ENCODE data around the gene TSHZ2. TPM values are rescaled to one million over a fixed set of nuclear protein-coding genes. Genes with fewer than 3 reads are reported as not detected.

The TSHZ2 gene
- total and polyA plus RNA-seq, 2 donors (not counting 3 experiments of a cell fraction or from before 2014, with no cell fraction given) = not detected

DNA sequence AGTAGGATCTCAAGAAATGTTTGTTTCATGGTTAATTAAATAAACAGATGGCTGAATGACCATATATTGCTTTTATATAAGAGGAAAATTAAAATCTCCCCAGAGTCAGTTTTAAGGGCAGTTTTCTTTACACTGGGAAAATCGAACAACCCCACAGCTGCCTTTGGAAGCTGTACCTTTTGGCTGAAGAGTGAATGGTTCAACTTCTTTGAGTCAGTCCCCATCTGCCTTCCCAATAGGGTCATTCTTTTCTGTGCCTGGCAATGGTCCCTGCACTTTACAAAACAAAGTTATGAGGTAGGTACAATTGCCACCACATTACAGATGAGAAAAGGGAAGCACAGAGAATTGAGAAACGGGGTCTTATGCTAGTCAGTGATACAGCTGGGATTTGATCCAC, 39.5 kb downstream of the TSHZ2 start:
- intact Hi-C loops (cut with micrococcal nuclease) (no loop called here), dilution Hi-C loops (cut with MboI; ENCODE audit: extremely low pct_ligation_motif_present, low sequenced_read_pairs) (no loop called here)
- Histone ChIP-seq H3K9ac (replicated peaks; ENCODE audit: extremely low read depth, insufficient read depth, low read length) (no peak overlapping the region), H3K79me2 (ENCODE audit: control insufficient read depth, insufficient read depth, low read length) (no peaks in the 10 kb centered on the region), H2AFZ (ENCODE audit: low read depth, low read length) (no peak overlapping the region), H3K4me2 (ENCODE audit: insufficient read depth, low read length) (no peak overlapping the region), H3K9me1 (replicated peaks; ENCODE audit: control insufficient read depth, extremely low read depth, insufficient read depth, low read length) (no peaks in the 10 kb centered on the region), H3K4me3 (replicated peaks in 1 of 3; ENCODE audit: insufficient read depth in 1 of 3, low read depth in 1 of 3, low read length in 3 of 3) (no peak overlapping the region), H3K9me3 (replicated peaks; ENCODE audit: control insufficient read depth, insufficient read depth, low read length) (no peaks in the 10 kb centered on the region), H3K4me1 (ENCODE audit: control insufficient read depth, extremely low read depth, insufficient read depth, low read length) (no peaks in the 10 kb centered on the region), H3K36me3 (ENCODE audit: control insufficient read depth in 2 of 2, extremely low read depth in 1 of 2, insufficient read depth in 2 of 2, low read length in 2 of 2) (no peaks in the 10 kb centered on the region), H3K27ac (ENCODE audit: insufficient read depth, low read depth, low read length) (no peak overlapping the region), H3K27me3 (ENCODE audit: control insufficient read depth in 2 of 2, insufficient read depth in 2 of 2, low read length in 2 of 2) (no peaks in the 10 kb centered on the region), H4K20me1 (replicated peaks; ENCODE audit: control insufficient read depth, extremely low read depth, insufficient read depth, low read length) (no peaks in the 10 kb centered on the region)
- CTCF ChIA-PET = no interaction called here
- DNase-seq (ENCODE audit: low read depth, low spot score) (no peak), FAIRE-seq (no peak)
- TF ChIP-seq JUN (IDR thresholded peaks at IDR 0.05; ENCODE audit: borderline replicate concordance, insufficient read depth, insufficient read length, low read depth) (no peak), EZH2 (IDR thresholded peaks at IDR 0.05; ENCODE audit: borderline replicate concordance, low read depth, low read length, severe bottlenecking) (no peak), MYC (IDR thresholded peaks at IDR 0.05; ENCODE audit: low read depth, low read length) (no peak), POLR2AphosphoS5 (IDR thresholded peaks at IDR 0.05; ENCODE audit: insufficient read depth, low read depth, low read length) (no peak), POLR2A (IDR thresholded peaks at IDR 0.05; ENCODE audit: low read depth, low read length) (no peak)
- TF ChIP-seq, protein P1, sequence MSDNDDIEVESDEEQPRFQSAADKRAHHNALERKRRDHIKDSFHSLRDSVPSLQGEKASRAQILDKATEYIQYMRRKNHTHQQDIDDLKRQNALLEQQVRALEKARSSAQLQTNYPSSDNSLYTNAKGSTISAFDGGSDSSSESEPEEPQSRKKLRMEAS (IDR thresholded peaks at IDR 0.05; ENCODE audit: insufficient read depth, insufficient read length) = no peak
- POLR2A ChIA-PET = no interaction called here
- no TSS peak for BruUV-seq (replicated peaks)

DNA sequence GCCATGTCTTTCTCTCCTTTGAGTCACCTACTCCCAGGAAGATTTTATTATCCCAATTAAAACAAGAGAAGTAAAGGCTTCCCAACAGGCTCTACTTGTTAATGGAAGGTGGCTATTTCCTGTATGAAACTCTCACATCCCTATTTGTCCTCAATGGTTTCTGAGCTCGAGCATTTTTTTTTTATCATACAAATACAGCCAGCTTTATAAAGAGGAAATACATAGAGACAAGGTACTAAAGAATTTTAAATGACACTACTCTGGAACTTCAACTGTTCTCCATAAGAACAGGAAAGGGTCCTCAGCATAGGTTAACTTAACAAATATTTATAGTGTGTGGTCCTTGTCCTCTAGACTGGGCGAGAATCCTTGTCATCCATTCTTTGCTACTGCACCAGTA, 41.0 kb downstream of the TSHZ2 start:
- Histone ChIP-seq H4K20me1 (replicated peaks; ENCODE audit: control insufficient read depth, extremely low read depth, insufficient read depth, low read length) (no peaks in the 10 kb centered on the region), H3K36me3 (ENCODE audit: control insufficient read depth in 2 of 2, extremely low read depth in 1 of 2, insufficient read depth in 2 of 2, low read length in 2 of 2) (no peaks in the 10 kb centered on the region), H3K4me2 (ENCODE audit: insufficient read depth, low read length) (no peak overlapping the region), H3K79me2 (ENCODE audit: control insufficient read depth, insufficient read depth, low read length) (no peaks in the 10 kb centered on the region), H3K9me1 (replicated peaks; ENCODE audit: control insufficient read depth, extremely low read depth, insufficient read depth, low read length) (no peaks in the 10 kb centered on the region), H3K9me3 (replicated peaks; ENCODE audit: control insufficient read depth, insufficient read depth, low read length) (no peaks in the 10 kb centered on the region), H3K4me1 (ENCODE audit: control insufficient read depth, extremely low read depth, insufficient read depth, low read length) (no peaks in the 10 kb centered on the region), H3K4me3 (replicated peaks in 1 of 3; ENCODE audit: insufficient read depth in 1 of 3, low read depth in 1 of 3, low read length in 3 of 3) (no peak overlapping the region), H3K27ac (ENCODE audit: insufficient read depth, low read depth, low read length) (no peak overlapping the region), H3K9ac (replicated peaks; ENCODE audit: extremely low read depth, insufficient read depth, low read length) (no peak overlapping the region), H3K27me3 (ENCODE audit: control insufficient read depth in 2 of 2, insufficient read depth in 2 of 2, low read length in 2 of 2) (no peaks in the 10 kb centered on the region), H2AFZ (ENCODE audit: low read depth, low read length) (no peak overlapping the region)
- intact Hi-C loops (cut with micrococcal nuclease) (no loop called here), dilution Hi-C loops (cut with MboI; ENCODE audit: extremely low pct_ligation_motif_present, low sequenced_read_pairs) (no loop called here)
- DNase-seq (ENCODE audit: low read depth, low spot score) = no peak
- POLR2A ChIA-PET = no interaction called here
- FAIRE-seq = no peak
- TF ChIP-seq EZH2 (IDR thresholded peaks at IDR 0.05; ENCODE audit: borderline replicate concordance, low read depth, low read length, severe bottlenecking) = no peak
- TF ChIP-seq POLR2A (IDR thresholded peaks at IDR 0.05; ENCODE audit: low read depth, low read length) = no peak
- TF ChIP-seq GATA2 (IDR thresholded peaks at IDR 0.05; ENCODE audit: insufficient read depth, insufficient read length, low read depth, low read length) = no peak
- TF ChIP-seq, protein P2, sequence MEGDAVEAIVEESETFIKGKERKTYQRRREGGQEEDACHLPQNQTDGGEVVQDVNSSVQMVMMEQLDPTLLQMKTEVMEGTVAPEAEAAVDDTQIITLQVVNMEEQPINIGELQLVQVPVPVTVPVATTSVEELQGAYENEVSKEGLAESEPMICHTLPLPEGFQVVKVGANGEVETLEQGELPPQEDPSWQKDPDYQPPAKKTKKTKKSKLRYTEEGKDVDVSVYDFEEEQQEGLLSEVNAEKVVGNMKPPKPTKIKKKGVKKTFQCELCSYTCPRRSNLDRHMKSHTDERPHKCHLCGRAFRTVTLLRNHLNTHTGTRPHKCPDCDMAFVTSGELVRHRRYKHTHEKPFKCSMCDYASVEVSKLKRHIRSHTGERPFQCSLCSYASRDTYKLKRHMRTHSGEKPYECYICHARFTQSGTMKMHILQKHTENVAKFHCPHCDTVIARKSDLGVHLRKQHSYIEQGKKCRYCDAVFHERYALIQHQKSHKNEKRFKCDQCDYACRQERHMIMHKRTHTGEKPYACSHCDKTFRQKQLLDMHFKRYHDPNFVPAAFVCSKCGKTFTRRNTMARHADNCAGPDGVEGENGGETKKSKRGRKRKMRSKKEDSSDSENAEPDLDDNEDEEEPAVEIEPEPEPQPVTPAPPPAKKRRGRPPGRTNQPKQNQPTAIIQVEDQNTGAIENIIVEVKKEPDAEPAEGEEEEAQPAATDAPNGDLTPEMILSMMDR (IDR thresholded peaks at IDR 0.05; ENCODE audit: extremely low read depth in 1 of 2, insufficient read depth in 1 of 2, low read depth in 1 of 2, low read length in 2 of 2) = no peak
- TF ChIP-seq, protein P1 (IDR thresholded peaks at IDR 0.05; ENCODE audit: insufficient read depth, insufficient read length) = no peak
- TF ChIP-seq MYC (IDR thresholded peaks at IDR 0.05; ENCODE audit: low read depth, low read length) = no peak
- TF ChIP-seq POLR2AphosphoS5 (IDR thresholded peaks at IDR 0.05; ENCODE audit: insufficient read depth, low read depth, low read length) = no peak
- no peak for TF ChIP-seq JUN (IDR thresholded peaks at IDR 0.05; ENCODE audit: borderline replicate concordance, insufficient read depth, insufficient read length, low read depth)
- no peak for TF ChIP-seq FOS (IDR thresholded peaks at IDR 0.05; ENCODE audit: borderline replicate concordance, insufficient read depth, low read length)
- no TSS peak for BruUV-seq (replicated peaks)
- CTCF ChIA-PET = no interaction called here
